Right lobe of liver (tissue), 6 donors: ENCODE results near the gene CSTF3. TPM values are rescaled to one million over a fixed set of nuclear protein-coding genes. Genes with fewer than 3 reads are reported as not detected.

Experiments used
- ATAC-seq, 4 donors: fragments of 200-7000 bp; cut with Tn5 transposase; one replicate each; pipeline ENCODE4 v1.9.1; 2020; ENCODE audit warnings: mild to moderate bottlenecking in 4 of 4, moderate library complexity in 4 of 4
- DNase-seq, 3 donors: peaks; one replicate each; pipeline ENCODE4 v3.0.0-alpha.2; 2020
- H3K27ac ChIP-seq, 3 donors: fragments of 200-600 bp; one replicate each; pipeline ENCODE4 v1.8.0; 2022
- H3K27me3 ChIP-seq, 2 donors: fragments of 200-600 bp; one replicate each; pipeline ENCODE4 v1.8.0; 2022
- H3K36me3 ChIP-seq, 4 donors: fragments of 200-600 bp; sonication (generic) in 1 of 4; one replicate each; pipeline versions ENCODE4 v1.5.1 to v1.8.0; 2017 to 2022; ENCODE audit warnings: control low read depth in 1 of 4
- H3K4me1 ChIP-seq, 4 donors: fragments of 200-600 bp; sonication (generic) in 1 of 4; one replicate each; pipeline versions ENCODE4 v1.5.1 to v1.8.0; 2017 to 2022; ENCODE audit warnings: control low read depth in 1 of 4
- H3K4me3 ChIP-seq, 3 donors: fragments of 200-600 bp; one replicate each; pipeline ENCODE4 v1.8.0; 2022
- H3K9me3 ChIP-seq, 4 donors: fragments of 200-600 bp; sonication (generic) in 1 of 4; one replicate each; pipeline versions ENCODE4 v1.5.1 to v1.8.0; 2017 to 2022; ENCODE audit warnings: control low read depth in 1 of 4
- POLR2A ChIP-seq: fragments of 450-650 bp; IDR thresholded peaks from one replicate; pipeline ENCODE4 v1.6.1; 2017; ENCODE audit warnings: antibody characterized with exemption, mild to moderate bottlenecking
- WGBS: methylation state at CpG from one replicate; pipeline ENCODE4 v1.1.6; 2018; ENCODE audit warnings: low coverage, low lambda C conversion rate; ENCODE audit not compliant: insufficient coverage; ENCODE audit errors: missing lambda C conversion rate; 5-methylcytosine and 5-hydroxymethylcytosine counted together
- intact Hi-C, 2 donors: fragments of 100-400 bp; cut with DNase I; formaldehyde crosslinking; loops; one replicate each; pipeline versions ENCODE4 v1.11.2 to v1.14.1; 2022
- total RNA-seq, 6 experiments: library from RNA; depleted of rRNA in 2 of 6; stranded (reverse); fragments of >200 nt in 2 of 6; fragmentation: NEBNext Ultra II Directional in 3 of 6; extraction: Animal tissue kit (Norgen Biotek cat#: 25700) in 3 of 6; gene quantifications; one replicate each; pipeline versions ENCODE4 v1.1.0 to v1.2.4, GENCODE V29; 2016 to 2023
- TF ChIP-seq, protein P1 (sequence below), 4 donors: fragments of 200-600 bp in 3 of 4; fragments of 450-650 bp in 1 of 4; IDR thresholded peaks; one replicate each; pipeline versions ENCODE4 v1.5.1 to v1.8.0; 2016 to 2022; ENCODE audit warnings: antibody characterized with exemption in 4 of 4, mild to moderate bottlenecking in 2 of 4
- donor health status: DM: no; HTN: yes; CAD: no.
- donor health status: DM: no; HTN: no; CAD: no.
- donor health status: DM: no; HTN: no; CAD: no.
- donor health status: DM: no; HTN: yes; CAD: no.
- donor health status: DM: no; HTN: yes; CAD: no.

CSTF3 gene
- total RNA-seq, 6 experiments from 2014 or later = 11.5 to 14.0 (median 12.0) TPM

DNA sequence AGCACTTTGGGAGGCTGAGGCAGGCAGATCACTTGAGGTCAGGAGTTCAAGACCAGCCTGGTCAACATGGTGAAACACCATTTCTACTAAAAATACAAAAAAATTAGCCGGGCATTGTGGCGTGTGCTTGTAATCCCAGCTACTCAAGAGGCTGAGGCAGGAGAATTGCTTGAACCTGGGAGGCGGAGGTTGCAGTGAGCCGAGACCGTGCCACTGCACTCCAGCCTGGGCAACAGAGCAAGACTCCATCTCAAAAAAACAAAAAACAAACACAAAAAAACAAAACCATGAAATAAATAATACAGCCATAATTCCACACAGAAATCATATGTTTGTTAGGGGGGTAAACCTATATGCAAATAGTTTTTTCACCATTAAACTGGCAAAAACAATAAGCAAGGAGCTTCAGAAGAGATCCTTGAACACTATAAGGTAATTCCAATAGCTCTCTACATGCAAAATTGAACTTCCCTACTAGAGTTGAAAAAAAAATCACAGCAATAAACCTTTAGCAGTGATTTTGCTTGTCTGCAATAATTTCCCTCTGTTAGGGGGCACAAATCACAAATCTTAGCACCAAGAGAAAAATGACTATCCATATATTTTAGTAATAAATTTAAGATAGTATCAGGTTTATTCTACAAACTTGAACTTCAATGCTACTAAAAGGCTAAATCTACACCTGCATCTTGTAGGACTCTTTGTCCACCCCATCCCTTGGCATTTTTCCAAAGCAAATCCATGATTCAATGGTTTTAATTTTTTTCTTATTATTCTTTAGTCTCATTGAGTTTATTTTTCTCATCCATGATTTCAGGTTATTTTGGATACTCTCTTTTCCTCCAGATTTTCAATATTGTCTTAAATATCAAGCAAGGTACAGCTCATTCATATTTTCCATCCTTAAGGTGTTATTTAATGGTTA, 3.9 kb downstream of the CSTF3 start:
- WGBS = 89% methylated on average over 5 of the region's 5 CpGs
- intact Hi-C loops = no loop called here
- H3K4me1 ChIP-seq = peaks cover 0 to 22% (median 3%) of the 10 kb centered on the region in 4 donors
- ATAC-seq (no peak), DNase-seq (no peak)
- no peaks in the 10 kb centered on the region for H3K36me3 ChIP-seq
- no peak overlapping the region for H3K4me3 ChIP-seq
- no peaks in the 10 kb centered on the region for H3K27me3 ChIP-seq
- no peak overlapping the region for H3K27ac ChIP-seq
- TF ChIP-seq, protein P1, sequence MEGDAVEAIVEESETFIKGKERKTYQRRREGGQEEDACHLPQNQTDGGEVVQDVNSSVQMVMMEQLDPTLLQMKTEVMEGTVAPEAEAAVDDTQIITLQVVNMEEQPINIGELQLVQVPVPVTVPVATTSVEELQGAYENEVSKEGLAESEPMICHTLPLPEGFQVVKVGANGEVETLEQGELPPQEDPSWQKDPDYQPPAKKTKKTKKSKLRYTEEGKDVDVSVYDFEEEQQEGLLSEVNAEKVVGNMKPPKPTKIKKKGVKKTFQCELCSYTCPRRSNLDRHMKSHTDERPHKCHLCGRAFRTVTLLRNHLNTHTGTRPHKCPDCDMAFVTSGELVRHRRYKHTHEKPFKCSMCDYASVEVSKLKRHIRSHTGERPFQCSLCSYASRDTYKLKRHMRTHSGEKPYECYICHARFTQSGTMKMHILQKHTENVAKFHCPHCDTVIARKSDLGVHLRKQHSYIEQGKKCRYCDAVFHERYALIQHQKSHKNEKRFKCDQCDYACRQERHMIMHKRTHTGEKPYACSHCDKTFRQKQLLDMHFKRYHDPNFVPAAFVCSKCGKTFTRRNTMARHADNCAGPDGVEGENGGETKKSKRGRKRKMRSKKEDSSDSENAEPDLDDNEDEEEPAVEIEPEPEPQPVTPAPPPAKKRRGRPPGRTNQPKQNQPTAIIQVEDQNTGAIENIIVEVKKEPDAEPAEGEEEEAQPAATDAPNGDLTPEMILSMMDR (IDR thresholded peaks at IDR 0.05) = no peak
- no peak for TF ChIP-seq POLR2A
- no peaks in the 10 kb centered on the region for H3K9me3 ChIP-seq

DNA sequence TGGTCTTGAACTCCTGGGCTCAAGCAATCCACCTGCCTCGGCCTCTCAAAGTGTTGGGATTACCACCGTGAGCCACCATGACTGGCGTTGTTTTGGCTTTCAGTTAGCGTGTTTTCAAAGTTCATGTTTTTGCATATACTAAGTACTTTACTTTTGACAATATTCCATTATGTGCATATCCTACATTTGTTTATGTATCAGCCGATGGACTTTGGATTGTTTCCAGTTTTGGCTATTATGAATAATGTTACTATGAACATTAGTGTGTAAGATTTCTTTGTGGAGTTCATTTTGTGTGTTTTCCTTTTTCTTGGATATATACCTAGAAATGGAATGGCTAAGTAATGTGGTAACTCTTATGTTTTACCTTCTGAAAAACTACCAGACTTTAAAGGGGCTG, 9.9 kb downstream of the CSTF3 start:
- WGBS = 83% methylated on average over 5 of the region's 5 CpGs
- Histone ChIP-seq H3K36me3 (no peaks in the 10 kb centered on the region), H3K27ac (no peak overlapping the region), H3K4me3 (no peak overlapping the region), H3K9me3 (no peaks in the 10 kb centered on the region), H3K4me1 (peaks cover 0 to 20% (median 4%) of the 10 kb centered on the region in 4 donors), H3K27me3 (no peaks in the 10 kb centered on the region)
- no peak for ATAC-seq
- intact Hi-C loops = no loop called here
- DNase-seq = no peak
- TF ChIP-seq POLR2A = no peak
- TF ChIP-seq, protein P1 (IDR thresholded peaks at IDR 0.05) = no peak

DNA sequence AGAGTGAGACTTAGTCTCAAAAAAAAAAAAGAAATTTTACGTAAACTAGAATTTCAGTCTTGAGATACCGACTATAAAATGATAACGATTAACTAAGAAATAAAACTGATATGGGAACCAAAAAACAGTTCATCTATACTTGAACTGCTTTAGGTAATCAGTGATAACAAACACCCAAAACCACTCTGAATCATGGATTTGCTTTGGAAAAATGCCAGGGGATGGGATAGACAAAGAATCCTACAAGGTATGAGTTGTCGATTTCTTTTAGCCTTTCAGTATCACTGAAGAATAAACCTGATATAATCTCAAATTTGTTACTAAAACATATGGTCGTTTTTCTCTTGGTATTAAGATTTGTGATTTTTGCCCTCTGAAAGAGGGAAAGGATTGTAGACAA, 13.7 kb downstream of the CSTF3 start:
- Histone ChIP-seq H3K36me3 (no peaks in the 10 kb centered on the region), H3K27ac (no peak overlapping the region), H3K4me3 (no peak overlapping the region), H3K4me1 (peaks cover 0 to 8% (median under 1%) of the 10 kb centered on the region in 4 donors), H3K9me3 (no peaks in the 10 kb centered on the region), H3K27me3 (no peaks in the 10 kb centered on the region)
- TF ChIP-seq, protein P1 (IDR thresholded peaks at IDR 0.05) = no peak
- TF ChIP-seq POLR2A = no peak
- 37% methylated on average over 5 of the region's 5 CpGs for WGBS
- DNase-seq = no peak
- intact Hi-C loops = no loop called here
- peak in 2 of 4 donors; percentile 59 to 74 for ATAC-seq

DNA sequence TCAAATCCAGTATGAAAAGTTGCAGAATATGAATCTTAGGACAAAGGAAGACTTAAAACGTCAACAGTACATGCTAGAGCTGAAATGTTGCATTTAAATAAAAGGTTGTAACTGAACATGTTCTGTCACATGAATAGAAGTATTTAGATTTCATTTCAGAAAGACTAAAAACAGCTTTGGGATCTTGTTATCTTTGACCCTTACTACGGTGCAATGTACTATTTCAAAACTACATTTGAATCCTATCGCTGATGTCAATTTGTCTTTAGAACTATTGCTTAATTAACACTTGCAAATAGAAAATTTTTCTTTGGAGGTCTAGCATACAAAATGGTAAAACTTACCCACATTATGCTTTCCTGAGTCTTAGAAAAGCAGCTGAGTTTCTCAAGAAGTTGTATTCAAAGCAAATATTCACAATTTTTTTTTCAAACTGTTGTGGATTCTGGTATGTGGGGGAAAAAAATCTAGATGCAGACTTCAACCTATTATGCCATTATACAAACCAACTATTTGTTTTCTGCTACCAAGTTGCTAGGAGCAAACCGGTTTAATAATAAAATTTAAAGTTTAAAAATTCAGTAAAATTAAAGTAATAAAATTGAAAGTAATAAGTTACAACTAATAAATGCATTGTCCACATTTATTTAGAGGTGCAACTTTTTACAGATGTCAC, 25.4 kb downstream of the CSTF3 start:
- ATAC-seq = peak; percentile 67 to 88 (median 81)
- no peak for DNase-seq
- no peaks in the 10 kb centered on the region for H3K27me3 ChIP-seq
- 22% methylated on average over 4 of the region's 4 CpGs for whole genome bisulfite sequencing
- no peak for TF ChIP-seq POLR2A
- TF ChIP-seq, protein P1 (IDR thresholded peaks at IDR 0.05) = no peak
- H3K4me1 ChIP-seq = peaks cover 0 to 22% (median 5%) of the 10 kb centered on the region in 4 donors
- peak overlapping the region; percentile 1 to 60 (median 41) for H3K27ac ChIP-seq
- H3K4me3 ChIP-seq = no peak overlapping the region
- H3K36me3 ChIP-seq = peaks cover 0 to 14% (median 7%) of the 10 kb centered on the region in 4 donors
- no peaks in the 10 kb centered on the region for H3K9me3 ChIP-seq
- intact Hi-C loops = no loop called here
